Brain microvascular endothelial cell (primary cell): ENCODE measurements around the gene LETM1.

Source experiments
- DNase-seq: peaks from one replicate; pipeline ENCODE4 v3.0.0-alpha.2; 2020
- H3K27ac ChIP-seq: fragments of 250-450 bp; sonication (Bioruptor Pico); 2 replicates; pipeline ENCODE4 v1.5.1; 2020; ENCODE audit warnings: mild to moderate bottlenecking, moderate library complexity
- H3K27me3 ChIP-seq: fragments of 250-450 bp; sonication (Bioruptor Pico); replicated peaks from 2 replicates; pipeline ENCODE4 v1.5.1; 2020; ENCODE audit warnings: mild to moderate bottlenecking
- H3K36me3 ChIP-seq: fragments of 250-450 bp; sonication (Bioruptor Pico); replicated peaks from 2 replicates; pipeline ENCODE4 v1.5.1; 2020; ENCODE audit warnings: mild to moderate bottlenecking
- H3K4me3 ChIP-seq: 2 replicates; pipeline ENCODE4 v1.5.1; 2011; ENCODE audit warnings: low read depth, mild to moderate bottlenecking, control low read depth, low read length, moderate library complexity
- in situ Hi-C: cut with HindIII; loops from 2 replicates; pipeline ENCODE4 v1.10.0; 2017; ENCODE audit warnings: low sequenced_read_pairs, low pct_ligation_motif_present
- TF ChIP-seq, protein P1 (sequence below): IDR thresholded peaks from 2 replicates; pipeline ENCODE4 v1.5.1; 2011; ENCODE audit warnings: low read depth, mild to moderate bottlenecking, moderate library complexity, low read length, control low read depth, inconsistent platforms; ENCODE audit errors: missing control alignments

LETM1 gene

DNA sequence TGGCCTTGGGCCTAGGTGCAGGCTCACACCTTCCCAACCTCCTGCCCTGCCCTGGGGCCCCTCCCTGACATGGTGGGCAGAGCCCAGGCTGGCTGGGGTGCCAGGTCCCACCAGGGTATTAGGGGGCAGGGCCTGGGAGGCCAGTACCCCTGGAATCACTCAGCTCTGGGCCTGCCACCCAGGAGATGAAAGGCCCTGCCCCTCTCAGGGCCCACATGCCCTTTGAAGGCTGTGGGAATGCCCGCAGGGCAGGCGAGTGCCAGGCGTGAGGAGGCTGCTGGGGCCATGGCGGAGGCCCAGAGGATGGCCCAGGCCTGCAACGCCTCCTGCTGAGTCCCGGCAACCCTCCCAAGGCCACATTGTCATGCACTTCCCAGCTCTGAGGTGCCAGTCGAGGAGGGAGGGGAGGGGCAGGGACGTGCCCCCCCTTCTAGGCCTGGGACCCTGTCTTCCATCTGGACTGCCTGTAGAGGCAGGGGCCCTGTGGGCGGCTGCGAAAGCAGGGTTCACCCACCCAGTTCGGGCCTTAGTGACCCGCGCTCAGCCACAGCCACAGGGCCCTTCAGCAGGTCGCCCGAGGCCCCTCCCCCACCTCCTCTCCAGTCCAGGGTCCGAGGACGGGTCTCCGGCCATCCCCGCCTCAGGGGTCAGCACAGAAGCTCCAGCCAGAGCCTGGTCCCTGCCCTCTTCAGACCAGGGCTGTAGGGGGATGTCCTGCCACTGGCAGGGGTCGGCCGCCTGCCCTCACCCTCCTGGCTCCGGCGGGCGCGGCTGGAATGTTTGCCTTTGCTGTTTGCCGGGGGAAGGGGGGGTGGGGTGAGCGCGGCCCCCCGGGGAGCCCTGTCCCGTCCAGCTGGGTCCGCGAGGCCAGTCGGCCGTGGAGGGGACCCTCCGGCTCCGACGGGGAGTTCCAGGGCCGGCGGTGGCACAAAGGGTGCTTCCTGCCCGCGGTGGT lies 89.6 kb downstream of the LETM1 start:
- in situ Hi-C loops, result no loop called here

DNA sequence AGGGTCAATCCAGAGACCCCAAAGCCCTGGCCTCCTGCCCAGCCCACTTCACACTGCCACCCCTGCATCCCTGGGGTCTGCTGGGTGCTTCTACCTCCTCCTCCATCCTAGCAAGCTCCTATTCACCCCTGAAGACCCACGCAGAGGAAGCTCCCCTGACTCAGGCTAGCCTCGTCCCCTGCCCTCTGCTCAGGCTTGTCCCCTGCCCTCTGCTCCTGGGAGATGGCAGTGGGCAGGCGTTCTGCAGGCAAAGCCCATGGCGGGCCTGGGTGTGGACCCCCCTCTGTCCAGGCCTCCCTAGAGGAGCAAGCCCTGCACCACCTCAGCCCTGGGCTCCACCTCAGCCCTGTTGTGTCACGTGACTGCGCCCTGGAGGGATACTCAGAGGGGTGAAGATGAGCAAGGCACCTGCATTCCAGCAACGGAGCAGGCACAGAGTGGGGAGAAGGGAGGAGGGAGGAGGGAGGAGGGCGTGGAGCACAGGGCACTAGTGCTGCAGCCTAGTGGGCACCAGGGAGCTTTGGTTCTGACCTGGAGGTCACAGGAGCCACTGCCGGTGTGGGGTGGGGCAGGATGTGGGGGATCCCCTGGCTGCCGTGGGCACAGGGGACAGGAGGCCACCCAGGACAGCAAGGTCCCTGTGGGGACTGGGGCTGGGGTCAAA lies 90.4 kb downstream of the LETM1 start:
- Histone ChIP-seq H3K4me3 (no peak overlapping the region), H3K27ac (no peak overlapping the region), H3K27me3 (peaks cover 1% of the 10 kb centered on the region), H3K36me3 (no peaks in the 10 kb centered on the region)
- TF ChIP-seq, protein P1, sequence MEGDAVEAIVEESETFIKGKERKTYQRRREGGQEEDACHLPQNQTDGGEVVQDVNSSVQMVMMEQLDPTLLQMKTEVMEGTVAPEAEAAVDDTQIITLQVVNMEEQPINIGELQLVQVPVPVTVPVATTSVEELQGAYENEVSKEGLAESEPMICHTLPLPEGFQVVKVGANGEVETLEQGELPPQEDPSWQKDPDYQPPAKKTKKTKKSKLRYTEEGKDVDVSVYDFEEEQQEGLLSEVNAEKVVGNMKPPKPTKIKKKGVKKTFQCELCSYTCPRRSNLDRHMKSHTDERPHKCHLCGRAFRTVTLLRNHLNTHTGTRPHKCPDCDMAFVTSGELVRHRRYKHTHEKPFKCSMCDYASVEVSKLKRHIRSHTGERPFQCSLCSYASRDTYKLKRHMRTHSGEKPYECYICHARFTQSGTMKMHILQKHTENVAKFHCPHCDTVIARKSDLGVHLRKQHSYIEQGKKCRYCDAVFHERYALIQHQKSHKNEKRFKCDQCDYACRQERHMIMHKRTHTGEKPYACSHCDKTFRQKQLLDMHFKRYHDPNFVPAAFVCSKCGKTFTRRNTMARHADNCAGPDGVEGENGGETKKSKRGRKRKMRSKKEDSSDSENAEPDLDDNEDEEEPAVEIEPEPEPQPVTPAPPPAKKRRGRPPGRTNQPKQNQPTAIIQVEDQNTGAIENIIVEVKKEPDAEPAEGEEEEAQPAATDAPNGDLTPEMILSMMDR, result no peak
- in situ Hi-C loops, result no loop called here
- no peak for DNase-seq

More for the DNA sequence above, 89.6 kb downstream of the LETM1 start:
- peaks cover 1% of the 10 kb centered on the region for H3K27me3 ChIP-seq
- TF ChIP-seq, protein P1, result no peak
- no peaks in the 10 kb centered on the region for H3K36me3 ChIP-seq
- peak overlapping the region; percentile 9 for H3K4me3 ChIP-seq
- no peak overlapping the region for H3K27ac ChIP-seq
- no peak for DNase-seq

DNA sequence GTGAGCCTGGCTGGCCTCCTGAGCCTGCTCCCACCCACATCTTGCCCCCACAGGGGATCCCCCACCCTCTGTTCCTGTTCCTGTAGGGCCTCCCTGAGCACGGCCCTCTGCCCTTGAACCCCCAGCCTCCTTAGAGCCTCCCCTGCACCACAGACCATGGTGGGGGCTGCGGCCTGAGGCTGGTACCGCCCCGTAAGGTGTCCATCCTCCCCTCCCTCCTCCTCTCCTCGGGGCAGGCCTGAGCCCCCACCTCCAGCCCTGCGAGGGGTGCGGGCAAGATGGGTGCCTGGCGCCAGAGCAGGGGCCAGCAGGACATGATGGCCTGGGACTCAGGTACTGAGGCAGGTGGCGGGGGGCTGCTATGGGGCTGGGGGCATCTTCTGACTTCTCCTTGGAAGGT lies 91.3 kb downstream of the LETM1 start:
- Histone ChIP-seq H3K4me3 (no peak overlapping the region), H3K27me3 (no peaks in the 10 kb centered on the region), H3K27ac (no peak overlapping the region), H3K36me3 (no peaks in the 10 kb centered on the region)
- TF ChIP-seq, protein P1, result no peak
- no peak for DNase-seq
- in situ Hi-C loops, result no loop called here

DNA sequence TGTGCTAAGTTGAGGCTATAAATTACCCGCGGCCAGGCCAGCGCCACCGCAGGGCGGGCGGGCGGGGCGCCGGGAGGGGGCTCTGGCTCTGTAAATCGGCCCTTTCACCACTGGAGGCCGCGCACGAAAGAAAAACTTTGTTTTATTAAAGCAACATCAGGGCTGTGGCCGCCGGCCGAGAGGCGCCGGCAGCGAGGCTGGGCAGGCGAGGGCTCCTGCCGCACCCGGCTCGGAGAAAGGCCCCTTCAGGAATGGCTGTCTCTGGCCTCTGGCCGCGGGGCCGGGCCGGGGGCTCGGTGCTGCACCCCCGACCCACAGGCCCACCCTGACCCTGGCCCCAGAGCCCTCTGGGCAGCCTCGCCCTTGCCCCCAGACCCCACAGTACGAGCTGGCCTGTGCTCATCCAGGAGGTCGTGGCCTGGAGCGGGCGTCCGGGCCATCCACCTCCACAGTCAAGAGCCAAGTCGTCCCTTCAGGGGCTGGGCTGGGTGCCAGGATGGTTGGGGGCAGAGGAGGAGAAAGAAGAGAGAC lies 92.3 kb downstream of the LETM1 start:
- DNase-seq, result peak; percentile 25
- H3K4me3 ChIP-seq, result peak overlapping the region; percentile 5
- H3K27me3 ChIP-seq, result no peaks in the 10 kb centered on the region
- H3K36me3 ChIP-seq, result no peaks in the 10 kb centered on the region
- H3K27ac ChIP-seq, result no peak overlapping the region
- TF ChIP-seq, protein P1, result no peak
- in situ Hi-C loops, result no loop called here

DNA sequence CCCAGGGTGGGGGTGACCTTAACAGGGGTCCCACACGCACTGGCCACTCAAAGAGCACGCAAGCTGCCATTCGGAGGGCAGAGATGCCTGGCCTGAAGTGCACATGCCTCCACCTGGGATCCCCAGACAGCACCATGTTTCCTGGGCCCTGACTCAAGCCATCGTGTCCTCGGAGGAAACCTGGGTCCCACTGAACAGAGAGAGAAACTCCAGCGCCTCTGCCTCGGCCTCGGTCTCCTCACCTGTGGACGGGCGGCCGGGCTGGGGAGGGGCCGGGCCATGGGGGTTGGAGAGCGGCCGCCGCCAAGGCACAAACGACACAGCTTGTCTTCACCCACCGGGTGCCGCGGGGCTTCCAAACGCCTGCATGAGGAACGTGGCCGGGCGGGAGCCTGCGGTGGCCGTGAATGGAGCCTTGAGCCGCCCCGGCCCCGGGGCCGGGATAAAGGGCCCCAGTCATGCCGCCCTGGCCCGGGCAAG lies 92.8 kb downstream of the LETM1 start:
- Histone ChIP-seq H3K27ac (no peak overlapping the region), H3K36me3 (no peaks in the 10 kb centered on the region), H3K27me3 (no peaks in the 10 kb centered on the region), H3K4me3 (no peak overlapping the region)
- TF ChIP-seq, protein P1, result no peak
- DNase-seq, result no peak
- in situ Hi-C loops, result no loop called here
